Measurements from ENCODE around the gene PCBP3. TPM values are rescaled to one million over a fixed set of nuclear protein-coding genes. Genes with fewer than 3 reads are reported as not detected.

The PCBP3 gene
- total and polyA plus RNA-seq, 2 of the 8 experiments (the other 6 are each of a cell fraction or from before 2014, with no cell fraction given), result 3.5 to 6.3 TPM

- TF ChIP-seq, protein P1, sequence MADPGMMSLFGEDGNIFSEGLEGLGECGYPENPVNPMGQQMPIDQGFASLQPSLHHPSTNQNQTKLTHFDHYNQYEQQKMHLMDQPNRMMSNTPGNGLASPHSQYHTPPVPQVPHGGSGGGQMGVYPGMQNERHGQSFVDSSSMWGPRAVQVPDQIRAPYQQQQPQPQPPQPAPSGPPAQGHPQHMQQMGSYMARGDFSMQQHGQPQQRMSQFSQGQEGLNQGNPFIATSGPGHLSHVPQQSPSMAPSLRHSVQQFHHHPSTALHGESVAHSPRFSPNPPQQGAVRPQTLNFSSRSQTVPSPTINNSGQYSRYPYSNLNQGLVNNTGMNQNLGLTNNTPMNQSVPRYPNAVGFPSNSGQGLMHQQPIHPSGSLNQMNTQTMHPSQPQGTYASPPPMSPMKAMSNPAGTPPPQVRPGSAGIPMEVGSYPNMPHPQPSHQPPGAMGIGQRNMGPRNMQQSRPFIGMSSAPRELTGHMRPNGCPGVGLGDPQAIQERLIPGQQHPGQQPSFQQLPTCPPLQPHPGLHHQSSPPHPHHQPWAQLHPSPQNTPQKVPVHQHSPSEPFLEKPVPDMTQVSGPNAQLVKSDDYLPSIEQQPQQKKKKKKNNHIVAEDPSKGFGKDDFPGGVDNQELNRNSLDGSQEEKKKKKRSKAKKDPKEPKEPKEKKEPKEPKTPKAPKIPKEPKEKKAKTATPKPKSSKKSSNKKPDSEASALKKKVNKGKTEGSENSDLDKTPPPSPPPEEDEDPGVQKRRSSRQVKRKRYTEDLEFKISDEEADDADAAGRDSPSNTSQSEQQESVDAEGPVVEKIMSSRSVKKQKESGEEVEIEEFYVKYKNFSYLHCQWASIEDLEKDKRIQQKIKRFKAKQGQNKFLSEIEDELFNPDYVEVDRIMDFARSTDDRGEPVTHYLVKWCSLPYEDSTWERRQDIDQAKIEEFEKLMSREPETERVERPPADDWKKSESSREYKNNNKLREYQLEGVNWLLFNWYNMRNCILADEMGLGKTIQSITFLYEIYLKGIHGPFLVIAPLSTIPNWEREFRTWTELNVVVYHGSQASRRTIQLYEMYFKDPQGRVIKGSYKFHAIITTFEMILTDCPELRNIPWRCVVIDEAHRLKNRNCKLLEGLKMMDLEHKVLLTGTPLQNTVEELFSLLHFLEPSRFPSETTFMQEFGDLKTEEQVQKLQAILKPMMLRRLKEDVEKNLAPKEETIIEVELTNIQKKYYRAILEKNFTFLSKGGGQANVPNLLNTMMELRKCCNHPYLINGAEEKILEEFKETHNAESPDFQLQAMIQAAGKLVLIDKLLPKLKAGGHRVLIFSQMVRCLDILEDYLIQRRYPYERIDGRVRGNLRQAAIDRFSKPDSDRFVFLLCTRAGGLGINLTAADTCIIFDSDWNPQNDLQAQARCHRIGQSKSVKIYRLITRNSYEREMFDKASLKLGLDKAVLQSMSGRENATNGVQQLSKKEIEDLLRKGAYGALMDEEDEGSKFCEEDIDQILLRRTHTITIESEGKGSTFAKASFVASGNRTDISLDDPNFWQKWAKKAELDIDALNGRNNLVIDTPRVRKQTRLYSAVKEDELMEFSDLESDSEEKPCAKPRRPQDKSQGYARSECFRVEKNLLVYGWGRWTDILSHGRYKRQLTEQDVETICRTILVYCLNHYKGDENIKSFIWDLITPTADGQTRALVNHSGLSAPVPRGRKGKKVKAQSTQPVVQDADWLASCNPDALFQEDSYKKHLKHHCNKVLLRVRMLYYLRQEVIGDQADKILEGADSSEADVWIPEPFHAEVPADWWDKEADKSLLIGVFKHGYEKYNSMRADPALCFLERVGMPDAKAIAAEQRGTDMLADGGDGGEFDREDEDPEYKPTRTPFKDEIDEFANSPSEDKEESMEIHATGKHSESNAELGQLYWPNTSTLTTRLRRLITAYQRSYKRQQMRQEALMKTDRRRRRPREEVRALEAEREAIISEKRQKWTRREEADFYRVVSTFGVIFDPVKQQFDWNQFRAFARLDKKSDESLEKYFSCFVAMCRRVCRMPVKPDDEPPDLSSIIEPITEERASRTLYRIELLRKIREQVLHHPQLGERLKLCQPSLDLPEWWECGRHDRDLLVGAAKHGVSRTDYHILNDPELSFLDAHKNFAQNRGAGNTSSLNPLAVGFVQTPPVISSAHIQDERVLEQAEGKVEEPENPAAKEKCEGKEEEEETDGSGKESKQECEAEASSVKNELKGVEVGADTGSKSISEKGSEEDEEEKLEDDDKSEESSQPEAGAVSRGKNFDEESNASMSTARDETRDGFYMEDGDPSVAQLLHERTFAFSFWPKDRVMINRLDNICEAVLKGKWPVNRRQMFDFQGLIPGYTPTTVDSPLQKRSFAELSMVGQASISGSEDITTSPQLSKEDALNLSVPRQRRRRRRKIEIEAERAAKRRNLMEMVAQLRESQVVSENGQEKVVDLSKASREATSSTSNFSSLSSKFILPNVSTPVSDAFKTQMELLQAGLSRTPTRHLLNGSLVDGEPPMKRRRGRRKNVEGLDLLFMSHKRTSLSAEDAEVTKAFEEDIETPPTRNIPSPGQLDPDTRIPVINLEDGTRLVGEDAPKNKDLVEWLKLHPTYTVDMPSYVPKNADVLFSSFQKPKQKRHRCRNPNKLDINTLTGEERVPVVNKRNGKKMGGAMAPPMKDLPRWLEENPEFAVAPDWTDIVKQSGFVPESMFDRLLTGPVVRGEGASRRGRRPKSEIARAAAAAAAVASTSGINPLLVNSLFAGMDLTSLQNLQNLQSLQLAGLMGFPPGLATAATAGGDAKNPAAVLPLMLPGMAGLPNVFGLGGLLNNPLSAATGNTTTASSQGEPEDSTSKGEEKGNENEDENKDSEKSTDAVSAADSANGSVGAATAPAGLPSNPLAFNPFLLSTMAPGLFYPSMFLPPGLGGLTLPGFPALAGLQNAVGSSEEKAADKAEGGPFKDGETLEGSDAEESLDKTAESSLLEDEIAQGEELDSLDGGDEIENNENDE (IDR thresholded peaks at IDR 0.05; ENCODE audit: insufficient replicate concordance, low read length), result no peak
- TF ChIP-seq RAD21 (IDR thresholded peaks at IDR 0.05 in 1 of 2, conservative IDR thresholded peaks at IDR 0.05 in 1 of 2; ENCODE audit: low read depth in 2 of 2, low read length in 2 of 2) (no peak), CEBPB (IDR thresholded peaks at IDR 0.05; ENCODE audit: low read depth, low read length) (no peak), EGR1 (IDR thresholded peaks at IDR 0.05; ENCODE audit: borderline replicate concordance, low read depth, low read length) (no peak), CBX5 (IDR thresholded peaks at IDR 0.05; ENCODE audit: low read depth, low read length) (no peak), SIN3A (conservative IDR thresholded peaks at IDR 0.05 in 1 of 2, IDR thresholded peaks at IDR 0.05 in 1 of 2; ENCODE audit: low read depth in 1 of 2, low read length in 2 of 2) (no peak), SUZ12 (IDR thresholded peaks at IDR 0.05; ENCODE audit: low read length) (no peak), SAP30 (IDR thresholded peaks at IDR 0.05; ENCODE audit: insufficient read depth, insufficient replicate concordance, low read length) (no peak), EZH2 (IDR thresholded peaks at IDR 0.05; ENCODE audit: low read depth, low read length, severe bottlenecking) (no peak)
- TF ChIP-seq, protein P2, sequence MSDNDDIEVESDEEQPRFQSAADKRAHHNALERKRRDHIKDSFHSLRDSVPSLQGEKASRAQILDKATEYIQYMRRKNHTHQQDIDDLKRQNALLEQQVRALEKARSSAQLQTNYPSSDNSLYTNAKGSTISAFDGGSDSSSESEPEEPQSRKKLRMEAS (IDR thresholded peaks at IDR 0.05), result no peak
Measured at GRCh38 chr21:45843426-45843825, 199.9 kb downstream of the PCBP3 start (continued).
